GM23338 (cell line): ENCODE measurements around the gene TMEM165.

Experiments used
- CREB1 ChIP-seq: fragments of 250-450 bp; sonication (Bioruptor Pico); IDR thresholded peaks from 2 replicates; pipeline ENCODE4 v1.5.0; 2020; ENCODE audit warnings: low read depth, mild to moderate bottlenecking, moderate library complexity
- EZH2 ChIP-seq: fragments of 200-600 bp; sonication (generic); IDR thresholded peaks from one replicate; pipeline ENCODE4 v1.8.0; 2017; ENCODE audit warnings: antibody characterized with exemption, mild to moderate bottlenecking, low read depth; ENCODE audit not compliant: unreplicated experiment
- EZH2phosphoT487 ChIP-seq: fragments of 200-600 bp; sonication (generic); IDR thresholded peaks from one replicate; pipeline ENCODE4 v1.8.1; 2018; ENCODE audit warnings: antibody characterized with exemption; ENCODE audit not compliant: unreplicated experiment
- JUNB ChIP-seq: IDR thresholded peaks from one replicate; pipeline ENCODE4 v1.6.1; 2016; ENCODE audit warnings: antibody characterized with exemption; ENCODE audit not compliant: unreplicated experiment
- POLR2AphosphoS5 ChIP-seq: IDR thresholded peaks from 2 replicates; pipeline ENCODE4 v1.6.1; 2016; ENCODE audit warnings: antibody characterized with exemption, low read depth
- STAT1 ChIP-seq: IDR thresholded peaks from one replicate; pipeline ENCODE4 v1.6.1; 2016; ENCODE audit warnings: antibody characterized with exemption; ENCODE audit not compliant: unreplicated experiment
- ZNF114 ChIP-seq: fragments of 250-450 bp; sonication (Bioruptor Pico); IDR thresholded peaks from 2 replicates; pipeline ENCODE4 v1.5.0; 2020; ENCODE audit warnings: mild to moderate bottlenecking, moderate library complexity
- TF ChIP-seq, protein P1 (sequence below), 2 experiments: fragments of 200-600 bp in 1 of 2; sonication (generic) in 1 of 2; conservative IDR thresholded peaks; 2 replicates each; pipeline versions ENCODE4 v1.5.1 to v1.6.1; 2016 to 2017; ENCODE audit warnings: antibody characterized with exemption in 2 of 2, low read depth in 2 of 2, mild to moderate bottlenecking in 2 of 2, moderate library complexity in 1 of 2
- TF ChIP-seq, protein P2 (sequence below): IDR thresholded peaks from 2 replicates; pipeline ENCODE4 v1.6.1; 2016; ENCODE audit warnings: antibody characterized with exemption
- TF ChIP-seq, protein P3 (sequence below): IDR thresholded peaks from one replicate; pipeline ENCODE4 v1.6.1; 2018; ENCODE audit warnings: antibody characterized with exemption; ENCODE audit not compliant: unreplicated experiment

DNA sequence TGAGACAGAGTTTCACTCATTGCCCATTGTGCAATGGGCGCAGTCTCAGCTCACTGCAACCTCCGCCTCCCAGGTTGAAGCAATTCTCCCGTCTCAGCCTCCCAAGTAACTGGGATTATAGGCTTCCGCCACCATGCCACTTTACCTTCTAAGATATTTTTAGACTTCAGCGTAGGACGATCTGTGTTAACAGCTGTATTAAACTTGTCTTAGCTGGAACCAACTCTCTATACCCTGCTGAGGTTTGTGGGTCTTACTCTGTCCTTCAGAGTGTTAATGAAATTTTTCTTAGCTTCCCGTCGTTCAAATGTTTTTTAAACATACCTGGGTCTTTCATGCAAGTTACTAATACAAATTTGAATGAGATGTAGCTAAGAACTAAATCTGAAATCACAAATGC lies 14.7 kb downstream of the TMEM165 start:
- TF ChIP-seq, protein P1, sequence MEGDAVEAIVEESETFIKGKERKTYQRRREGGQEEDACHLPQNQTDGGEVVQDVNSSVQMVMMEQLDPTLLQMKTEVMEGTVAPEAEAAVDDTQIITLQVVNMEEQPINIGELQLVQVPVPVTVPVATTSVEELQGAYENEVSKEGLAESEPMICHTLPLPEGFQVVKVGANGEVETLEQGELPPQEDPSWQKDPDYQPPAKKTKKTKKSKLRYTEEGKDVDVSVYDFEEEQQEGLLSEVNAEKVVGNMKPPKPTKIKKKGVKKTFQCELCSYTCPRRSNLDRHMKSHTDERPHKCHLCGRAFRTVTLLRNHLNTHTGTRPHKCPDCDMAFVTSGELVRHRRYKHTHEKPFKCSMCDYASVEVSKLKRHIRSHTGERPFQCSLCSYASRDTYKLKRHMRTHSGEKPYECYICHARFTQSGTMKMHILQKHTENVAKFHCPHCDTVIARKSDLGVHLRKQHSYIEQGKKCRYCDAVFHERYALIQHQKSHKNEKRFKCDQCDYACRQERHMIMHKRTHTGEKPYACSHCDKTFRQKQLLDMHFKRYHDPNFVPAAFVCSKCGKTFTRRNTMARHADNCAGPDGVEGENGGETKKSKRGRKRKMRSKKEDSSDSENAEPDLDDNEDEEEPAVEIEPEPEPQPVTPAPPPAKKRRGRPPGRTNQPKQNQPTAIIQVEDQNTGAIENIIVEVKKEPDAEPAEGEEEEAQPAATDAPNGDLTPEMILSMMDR (conservative IDR thresholded peaks at IDR 0.05; ENCODE audit: low read depth in 2 of 2): no peak
- TF ChIP-seq STAT1: no peak
- TF ChIP-seq EZH2phosphoT487: no peak
- TF ChIP-seq POLR2AphosphoS5: no peak
- TF ChIP-seq EZH2: no peak
- no peak for TF ChIP-seq CREB1
- TF ChIP-seq JUNB: no peak
- TF ChIP-seq, protein P2, sequence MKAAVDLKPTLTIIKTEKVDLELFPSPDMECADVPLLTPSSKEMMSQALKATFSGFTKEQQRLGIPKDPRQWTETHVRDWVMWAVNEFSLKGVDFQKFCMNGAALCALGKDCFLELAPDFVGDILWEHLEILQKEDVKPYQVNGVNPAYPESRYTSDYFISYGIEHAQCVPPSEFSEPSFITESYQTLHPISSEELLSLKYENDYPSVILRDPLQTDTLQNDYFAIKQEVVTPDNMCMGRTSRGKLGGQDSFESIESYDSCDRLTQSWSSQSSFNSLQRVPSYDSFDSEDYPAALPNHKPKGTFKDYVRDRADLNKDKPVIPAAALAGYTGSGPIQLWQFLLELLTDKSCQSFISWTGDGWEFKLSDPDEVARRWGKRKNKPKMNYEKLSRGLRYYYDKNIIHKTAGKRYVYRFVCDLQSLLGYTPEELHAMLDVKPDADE: no peak
- TF ChIP-seq, protein P3, sequence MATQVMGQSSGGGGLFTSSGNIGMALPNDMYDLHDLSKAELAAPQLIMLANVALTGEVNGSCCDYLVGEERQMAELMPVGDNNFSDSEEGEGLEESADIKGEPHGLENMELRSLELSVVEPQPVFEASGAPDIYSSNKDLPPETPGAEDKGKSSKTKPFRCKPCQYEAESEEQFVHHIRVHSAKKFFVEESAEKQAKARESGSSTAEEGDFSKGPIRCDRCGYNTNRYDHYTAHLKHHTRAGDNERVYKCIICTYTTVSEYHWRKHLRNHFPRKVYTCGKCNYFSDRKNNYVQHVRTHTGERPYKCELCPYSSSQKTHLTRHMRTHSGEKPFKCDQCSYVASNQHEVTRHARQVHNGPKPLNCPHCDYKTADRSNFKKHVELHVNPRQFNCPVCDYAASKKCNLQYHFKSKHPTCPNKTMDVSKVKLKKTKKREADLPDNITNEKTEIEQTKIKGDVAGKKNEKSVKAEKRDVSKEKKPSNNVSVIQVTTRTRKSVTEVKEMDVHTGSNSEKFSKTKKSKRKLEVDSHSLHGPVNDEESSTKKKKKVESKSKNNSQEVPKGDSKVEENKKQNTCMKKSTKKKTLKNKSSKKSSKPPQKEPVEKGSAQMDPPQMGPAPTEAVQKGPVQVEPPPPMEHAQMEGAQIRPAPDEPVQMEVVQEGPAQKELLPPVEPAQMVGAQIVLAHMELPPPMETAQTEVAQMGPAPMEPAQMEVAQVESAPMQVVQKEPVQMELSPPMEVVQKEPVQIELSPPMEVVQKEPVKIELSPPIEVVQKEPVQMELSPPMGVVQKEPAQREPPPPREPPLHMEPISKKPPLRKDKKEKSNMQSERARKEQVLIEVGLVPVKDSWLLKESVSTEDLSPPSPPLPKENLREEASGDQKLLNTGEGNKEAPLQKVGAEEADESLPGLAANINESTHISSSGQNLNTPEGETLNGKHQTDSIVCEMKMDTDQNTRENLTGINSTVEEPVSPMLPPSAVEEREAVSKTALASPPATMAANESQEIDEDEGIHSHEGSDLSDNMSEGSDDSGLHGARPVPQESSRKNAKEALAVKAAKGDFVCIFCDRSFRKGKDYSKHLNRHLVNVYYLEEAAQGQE: no peak
- no peak for TF ChIP-seq ZNF114 (CRISPR knock-in tag)
